Measurements from ENCODE around the gene TXNDC9. TPM values are rescaled to one million over a fixed set of nuclear protein-coding genes. Genes with fewer than 3 reads are reported as not detected.
"Not testable (repeated sequence)": the region's sequence is repeated elsewhere in the genome, so short reads cannot be mapped to it uniquely, and the experiment has no call there.

Gene TXNDC9
- total RNA-seq, 4 donors from 2014 or later: 24.1 to 34.7 (median 26.9) TPM

- WGBS: 76% methylated on average over 1 of the region's 1 CpG
- TF ChIP-seq EP300 (IDR thresholded peaks at IDR 0.05): no peak
- no peak for TF ChIP-seq POLR2AphosphoS5 (IDR thresholded peaks at IDR 0.05)
- no peak for TF ChIP-seq POLR2A (IDR thresholded peaks at IDR 0.05)
- TF ChIP-seq CTCF (IDR thresholded peaks at IDR 0.05): no peak
- Histone ChIP-seq H3K27me3 (no peaks in the 10 kb centered on the region), H3K27ac (no peak overlapping the region), H3K4me1 (no peaks in the 10 kb centered on the region), H3K9me3 (no peaks in the 10 kb centered on the region), H3K36me3 (no peaks in the 10 kb centered on the region), H3K4me3 (no peak overlapping the region)
- no peak for DNase-seq (ENCODE audit: low spot score in 2 of 2)
Measured at GRCh38 chr2:99354070-99354469, 17.9 kb upstream of the TXNDC9 start.

- Histone ChIP-seq H3K9me3 (no peaks in the 10 kb centered on the region), H3K36me3 (no peaks in the 10 kb centered on the region), H3K4me1 (no peaks in the 10 kb centered on the region), H3K4me3 (no peak overlapping the region), H3K27ac (no peak overlapping the region), H3K27me3 (no peaks in the 10 kb centered on the region)
- no peak for TF ChIP-seq CTCF (IDR thresholded peaks at IDR 0.05)
- no peak for TF ChIP-seq POLR2AphosphoS5 (IDR thresholded peaks at IDR 0.05)
- TF ChIP-seq EP300 (IDR thresholded peaks at IDR 0.05): no peak
- TF ChIP-seq POLR2A (IDR thresholded peaks at IDR 0.05): no peak
- DNase-seq (ENCODE audit: low spot score in 2 of 2): no peak
Measured at GRCh38 chr2:99350194-99350593, 14.1 kb upstream of the TXNDC9 start.

- WGBS: 90% methylated on average over 3 of the region's 3 CpGs
- Histone ChIP-seq H3K4me1 (no peaks in the 10 kb centered on the region), H3K27ac (no peak overlapping the region), H3K36me3 (no peaks in the 10 kb centered on the region), H3K9me3 (no peaks in the 10 kb centered on the region), H3K4me3 (no peak overlapping the region), H3K27me3 (no peaks in the 10 kb centered on the region)
- no peak for TF ChIP-seq POLR2AphosphoS5 (IDR thresholded peaks at IDR 0.05)
- no peak for TF ChIP-seq CTCF (IDR thresholded peaks at IDR 0.05)
- no peak for TF ChIP-seq EP300 (IDR thresholded peaks at IDR 0.05)
- TF ChIP-seq POLR2A (IDR thresholded peaks at IDR 0.05): no peak
- DNase-seq (ENCODE audit: low spot score in 2 of 2): no peak
Measured at GRCh38 chr2:99348173-99348572, 12.0 kb upstream of the TXNDC9 start.

GRCh38 chr2:99346218-99346617 lies 10.1 kb upstream of the TXNDC9 start:
- Histone ChIP-seq H3K36me3 (no peaks in the 10 kb centered on the region), H3K27me3 (no peaks in the 10 kb centered on the region), H3K4me1 (no peaks in the 10 kb centered on the region), H3K4me3 (no peak overlapping the region), H3K27ac (no peak overlapping the region), H3K9me3 (no peaks in the 10 kb centered on the region)
- TF ChIP-seq POLR2A (IDR thresholded peaks at IDR 0.05): no peak
- no peak for TF ChIP-seq CTCF (IDR thresholded peaks at IDR 0.05)
- no peak for TF ChIP-seq POLR2AphosphoS5 (IDR thresholded peaks at IDR 0.05)
- TF ChIP-seq EP300 (IDR thresholded peaks at IDR 0.05): no peak
- no peak for DNase-seq (ENCODE audit: low spot score in 2 of 2)

GRCh38 chr2:99345446-99345845 lies 9.3 kb upstream of the TXNDC9 start:
- not testable (repeated sequence) for H3K9me3 ChIP-seq; H3K4me3 ChIP-seq; H3K27me3 ChIP-seq; H3K27ac ChIP-seq; H3K36me3 ChIP-seq; H3K4me1 ChIP-seq; DNase-seq (ENCODE audit: low spot score in 2 of 2)
- 98% methylated on average over 7 of the region's 7 CpGs for WGBS

- H3K9me3 ChIP-seq: no peaks in the 10 kb centered on the region
- TF ChIP-seq CTCF (IDR thresholded peaks at IDR 0.05) (no peak), EP300 (IDR thresholded peaks at IDR 0.05) (no peak), POLR2AphosphoS5 (IDR thresholded peaks at IDR 0.05) (no peak), POLR2A (IDR thresholded peaks at IDR 0.05) (no peak)
- no peak overlapping the region for H3K27ac ChIP-seq
- H3K4me3 ChIP-seq: no peak overlapping the region
- H3K36me3 ChIP-seq: no peaks in the 10 kb centered on the region
- peaks cover 24% of the 10 kb centered on the region for H3K4me1 ChIP-seq
- DNase-seq (ENCODE audit: low spot score in 2 of 2): no peak
- H3K27me3 ChIP-seq: no peaks in the 10 kb centered on the region
- WGBS: 97% methylated on average over 2 of the region's 2 CpGs
Measured at GRCh38 chr2:99342536-99342935, 6.4 kb upstream of the TXNDC9 start.
